Suprapubic skin (tissue), 4 donors: ENCODE measurements around the gene CLEC2A. TPM values are rescaled to one million over a fixed set of nuclear protein-coding genes. Genes with fewer than 3 reads are reported as not detected.

Source experiments
- DNase-seq, 2 donors: peaks; one replicate each; pipeline ENCODE4 v3.0.0-alpha.2; 2019; ENCODE audit warnings: low spot score in 2 of 2
- H3K27ac ChIP-seq: fragments of 200-600 bp; sonication (generic); one replicate; pipeline ENCODE4 v1.5.1; 2019
- H3K27me3 ChIP-seq: fragments of 200-600 bp; sonication (generic); one replicate; pipeline ENCODE4 v1.5.1; 2019
- H3K36me3 ChIP-seq: fragments of 200-600 bp; sonication (generic); one replicate; pipeline ENCODE4 v1.5.1; 2019
- H3K4me1 ChIP-seq: fragments of 200-600 bp; sonication (generic); one replicate; pipeline ENCODE4 v1.5.1; 2019
- H3K4me3 ChIP-seq: fragments of 200-600 bp; sonication (generic); one replicate; pipeline ENCODE4 v1.5.1; 2019; ENCODE audit warnings: mild to moderate bottlenecking
- H3K9me3 ChIP-seq: fragments of 200-600 bp; sonication (generic); one replicate; pipeline ENCODE4 v1.5.1; 2019
- CTCF ChIP-seq, 2 donors: fragments of 200-600 bp in 1 of 2; fragments of 450-650 bp in 1 of 2; sonication (generic) in 1 of 2; IDR thresholded peaks; one replicate each; pipeline ENCODE4 v1.5.1; 2016 to 2019; ENCODE audit warnings: antibody characterized with exemption in 2 of 2, mild to moderate bottlenecking in 1 of 2, moderate library complexity in 1 of 2
- EP300 ChIP-seq: sonication (generic); formaldehyde crosslinking; IDR thresholded peaks from one replicate; pipeline ENCODE4 v1.6.1; 2017; ENCODE audit warnings: antibody characterized with exemption
- POLR2A ChIP-seq, 2 donors: fragments of 450-650 bp; IDR thresholded peaks; one replicate each; pipeline ENCODE4 v1.6.1; 2017; ENCODE audit warnings: antibody characterized with exemption in 2 of 2, mild to moderate bottlenecking in 2 of 2, moderate library complexity in 2 of 2
- POLR2AphosphoS5 ChIP-seq, 3 donors: sonication (generic); formaldehyde crosslinking; IDR thresholded peaks; one replicate each; pipeline ENCODE4 v1.6.1; 2017; ENCODE audit warnings: antibody characterized with exemption in 3 of 3
- WGBS: methylation state at CpG from one replicate; pipeline ENCODE4 v1.1.5; 2018; 5-methylcytosine and 5-hydroxymethylcytosine counted together
- total RNA-seq, 4 donors: library from RNA; depleted of rRNA; stranded (reverse); fragments of >200 nt; gene quantifications; one replicate each; pipeline ENCODE4 v1.1.0, GENCODE V29; 2016

Gene CLEC2A
- total RNA-seq, 4 donors from 2014 or later, result 35.7 to 68.5 (median 60.8) TPM

GRCh38 chr12:9944391-9944790, 12.2 kb upstream of the CLEC2A start:
- Histone ChIP-seq H3K4me1 (no peaks in the 10 kb centered on the region), H3K27ac (no peak overlapping the region), H3K9me3 (no peaks in the 10 kb centered on the region), H3K4me3 (no peak overlapping the region), H3K27me3 (no peaks in the 10 kb centered on the region), H3K36me3 (no peaks in the 10 kb centered on the region)
- no peak for DNase-seq
- TF ChIP-seq EP300 (no peak), POLR2A (IDR thresholded peaks at IDR 0.05) (no peak), POLR2AphosphoS5 (IDR thresholded peaks at IDR 0.05) (no peak), CTCF (IDR thresholded peaks at IDR 0.05) (no peak)
- 89% methylated on average over 2 of the region's 2 CpGs for WGBS

GRCh38 chr12:9943240-9943639, 11.1 kb upstream of the CLEC2A start:
- Histone ChIP-seq H3K9me3 (no peaks in the 10 kb centered on the region), H3K36me3 (no peaks in the 10 kb centered on the region), H3K27me3 (no peaks in the 10 kb centered on the region), H3K4me3 (no peak overlapping the region), H3K4me1 (no peaks in the 10 kb centered on the region), H3K27ac (no peak overlapping the region)
- TF ChIP-seq EP300 (no peak), CTCF (IDR thresholded peaks at IDR 0.05) (no peak), POLR2A (IDR thresholded peaks at IDR 0.05) (no peak), POLR2AphosphoS5 (IDR thresholded peaks at IDR 0.05) (no peak)
- WGBS, result 55% methylated on average over 19 of the region's 19 CpGs
- DNase-seq, result no peak

GRCh38 chr12:9941838-9942237, 9.7 kb upstream of the CLEC2A start:
- no peak overlapping the region for H3K27ac ChIP-seq
- no peaks in the 10 kb centered on the region for H3K27me3 ChIP-seq
- 71% methylated on average over 1 of the region's 1 CpG for WGBS
- TF ChIP-seq POLR2AphosphoS5 (IDR thresholded peaks at IDR 0.05) (no peak), POLR2A (IDR thresholded peaks at IDR 0.05) (no peak), EP300 (no peak), CTCF (IDR thresholded peaks at IDR 0.05) (no peak)
- H3K4me1 ChIP-seq, result no peaks in the 10 kb centered on the region
- no peak for DNase-seq
- H3K36me3 ChIP-seq, result no peaks in the 10 kb centered on the region
- H3K9me3 ChIP-seq, result no peaks in the 10 kb centered on the region
- no peak overlapping the region for H3K4me3 ChIP-seq

GRCh38 chr12:9940375-9940774, 8.2 kb upstream of the CLEC2A start:
- no peaks in the 10 kb centered on the region for H3K27me3 ChIP-seq
- H3K27ac ChIP-seq, result no peak overlapping the region
- H3K4me1 ChIP-seq, result no peaks in the 10 kb centered on the region
- H3K9me3 ChIP-seq, result no peaks in the 10 kb centered on the region
- H3K36me3 ChIP-seq, result no peaks in the 10 kb centered on the region
- no peak for TF ChIP-seq CTCF (IDR thresholded peaks at IDR 0.05)
- TF ChIP-seq POLR2A (IDR thresholded peaks at IDR 0.05), result no peak
- TF ChIP-seq POLR2AphosphoS5 (IDR thresholded peaks at IDR 0.05), result no peak
- no peak for TF ChIP-seq EP300
- no peak for DNase-seq
- 53% methylated on average over 2 of the region's 2 CpGs for WGBS
- H3K4me3 ChIP-seq, result no peak overlapping the region

- no peak overlapping the region for H3K4me3 ChIP-seq
- DNase-seq, result no peak
- no peaks in the 10 kb centered on the region for H3K4me1 ChIP-seq
- H3K27ac ChIP-seq, result no peak overlapping the region
- TF ChIP-seq POLR2A (IDR thresholded peaks at IDR 0.05) (no peak), EP300 (no peak), POLR2AphosphoS5 (IDR thresholded peaks at IDR 0.05) (no peak), CTCF (IDR thresholded peaks at IDR 0.05) (no peak)
- H3K36me3 ChIP-seq, result no peaks in the 10 kb centered on the region
- H3K27me3 ChIP-seq, result no peaks in the 10 kb centered on the region
- 80% methylated on average over 10 of the region's 10 CpGs for WGBS
- H3K9me3 ChIP-seq, result no peaks in the 10 kb centered on the region
Observed at GRCh38 chr12:9936591-9936990, 4.4 kb upstream of the CLEC2A start.
